Gastrocnemius medialis (tissue), 4 donors: Measurements from ENCODE around the gene CLNK. TPM values are rescaled to one million over a fixed set of nuclear protein-coding genes. Genes with fewer than 3 reads are reported as not detected.

Source experiments
- ATAC-seq, 2 donors: fragments of 150-250 bp; one replicate each; pipeline ENCODE4 v1.9.1; 2016
- DNase-seq, 2 donors: peaks; one replicate each; pipeline ENCODE4 v3.0.0-alpha.2; 2019
- H3K27ac ChIP-seq, 4 donors: fragments of 200-600 bp; sonication (generic); 1 replicate in 1 of 4; 2 replicates in 3 of 4; pipeline ENCODE4 v1.5.1; 2016 to 2018; ENCODE audit warnings: mild to moderate bottlenecking in 2 of 4, moderate library complexity in 1 of 4
- H3K27me3 ChIP-seq, 3 donors: fragments of 200-600 bp; sonication (generic) in 2 of 3; 1 replicate in 1 of 3; 2 replicates in 2 of 3; pipeline versions ENCODE4 v1.5.1 to v1.6.0; 2016 to 2019; ENCODE audit warnings: mild to moderate bottlenecking in 1 of 3, moderate library complexity in 1 of 3
- H3K36me3 ChIP-seq, 2 donors: fragments of 200-600 bp; sonication (generic) in 1 of 2; one replicate each; pipeline ENCODE4 v1.5.1; 2017 to 2018
- H3K4me1 ChIP-seq, 2 donors: fragments of 200-600 bp; sonication (generic) in 1 of 2; one replicate each; pipeline ENCODE4 v1.5.1; 2016 to 2017; ENCODE audit warnings: mild to moderate bottlenecking in 2 of 2
- H3K4me3 ChIP-seq, 4 donors: fragments of 200-600 bp; sonication (generic) in 3 of 4; 1 replicate in 1 of 4; 2 replicates in 3 of 4; pipeline ENCODE4 v1.5.1; 2016 to 2019; ENCODE audit warnings: mild to moderate bottlenecking in 2 of 4
- H3K9me3 ChIP-seq, 3 donors: fragments of 200-600 bp; sonication (generic) in 2 of 3; 1 replicate in 1 of 3; 2 replicates in 2 of 3; pipeline ENCODE4 v1.5.1; 2016 to 2019
- POLR2A ChIP-seq, 2 donors: fragments of 450-650 bp; IDR thresholded peaks; one replicate each; pipeline ENCODE4 v1.6.1; 2017; ENCODE audit warnings: antibody characterized with exemption in 2 of 2, mild to moderate bottlenecking in 2 of 2, moderate library complexity in 2 of 2
- in situ Hi-C, 4 donors: fragments of 200-750 bp; cut with MboI; loops; one replicate each; pipeline versions ENCODE4 v1.15.0 to v1.8.0; 2017; ENCODE audit warnings: low sequenced_read_pairs in 4 of 4
- intact Hi-C: fragments of 100-400 bp; cut with DNase I; formaldehyde crosslinking; loops from one replicate; pipeline ENCODE4 v1.15.1; 2023; ENCODE audit warnings: low total_unique reads
- total RNA-seq, 4 donors: library from RNA; depleted of rRNA; stranded (reverse); fragments of >200 nt; gene quantifications; one replicate each; pipeline versions ENCODE4 v1.1.0 to v1.2.3, GENCODE V29; 2016
- TF ChIP-seq, protein P1 (sequence below), 5 experiments: fragments of 450-650 bp in 3 of 5; fragments of 200-600 bp in 2 of 5; sonication (generic) in 2 of 5; IDR thresholded peaks in 4 of 5; conservative IDR thresholded peaks in 1 of 5; 1 replicate in 4 of 5; 2 replicates in 1 of 5; pipeline ENCODE4 v1.5.1; 2016 to 2019; ENCODE audit warnings: antibody characterized with exemption in 5 of 5, mild to moderate bottlenecking in 3 of 5, moderate library complexity in 3 of 5

Gene CLNK
- total RNA-seq, 4 donors from 2014 or later: not detected

DNA sequence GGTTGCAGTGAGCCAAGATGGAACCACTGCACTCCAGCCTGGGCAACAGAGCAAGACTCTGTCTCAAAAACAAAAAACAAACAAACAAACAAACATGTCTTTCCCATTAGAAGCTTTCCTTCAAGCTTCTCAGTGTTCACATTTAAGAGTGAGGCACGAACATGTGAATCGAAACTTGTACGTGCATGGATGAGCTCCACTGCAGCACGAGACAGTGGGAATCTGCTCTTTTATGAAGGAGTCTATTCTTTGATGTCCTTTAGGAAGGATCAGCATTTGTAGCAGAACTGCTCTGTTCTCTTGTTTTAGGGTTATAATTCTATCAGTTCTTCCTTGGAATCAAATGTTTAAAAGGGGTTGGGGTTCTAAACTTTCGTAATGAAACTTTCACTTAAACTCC lies 204.0 kb downstream of the CLNK start:
- no peaks in the 10 kb centered on the region for H3K36me3 ChIP-seq
- H3K27me3 ChIP-seq: no peaks in the 10 kb centered on the region
- DNase-seq (no peak), ATAC-seq (no peak)
- H3K4me3 ChIP-seq: no peak overlapping the region
- H3K27ac ChIP-seq: no peak overlapping the region
- no peaks in the 10 kb centered on the region for H3K4me1 ChIP-seq
- in situ Hi-C loops: no loop called here
- intact Hi-C loops: no loop called here
- TF ChIP-seq, protein P1, sequence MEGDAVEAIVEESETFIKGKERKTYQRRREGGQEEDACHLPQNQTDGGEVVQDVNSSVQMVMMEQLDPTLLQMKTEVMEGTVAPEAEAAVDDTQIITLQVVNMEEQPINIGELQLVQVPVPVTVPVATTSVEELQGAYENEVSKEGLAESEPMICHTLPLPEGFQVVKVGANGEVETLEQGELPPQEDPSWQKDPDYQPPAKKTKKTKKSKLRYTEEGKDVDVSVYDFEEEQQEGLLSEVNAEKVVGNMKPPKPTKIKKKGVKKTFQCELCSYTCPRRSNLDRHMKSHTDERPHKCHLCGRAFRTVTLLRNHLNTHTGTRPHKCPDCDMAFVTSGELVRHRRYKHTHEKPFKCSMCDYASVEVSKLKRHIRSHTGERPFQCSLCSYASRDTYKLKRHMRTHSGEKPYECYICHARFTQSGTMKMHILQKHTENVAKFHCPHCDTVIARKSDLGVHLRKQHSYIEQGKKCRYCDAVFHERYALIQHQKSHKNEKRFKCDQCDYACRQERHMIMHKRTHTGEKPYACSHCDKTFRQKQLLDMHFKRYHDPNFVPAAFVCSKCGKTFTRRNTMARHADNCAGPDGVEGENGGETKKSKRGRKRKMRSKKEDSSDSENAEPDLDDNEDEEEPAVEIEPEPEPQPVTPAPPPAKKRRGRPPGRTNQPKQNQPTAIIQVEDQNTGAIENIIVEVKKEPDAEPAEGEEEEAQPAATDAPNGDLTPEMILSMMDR (IDR thresholded peaks at IDR 0.05 in 4 of 5, conservative IDR thresholded peaks at IDR 0.05 in 1 of 5): no peak
- TF ChIP-seq POLR2A (IDR thresholded peaks at IDR 0.05): no peak
- no peaks in the 10 kb centered on the region for H3K9me3 ChIP-seq

DNA sequence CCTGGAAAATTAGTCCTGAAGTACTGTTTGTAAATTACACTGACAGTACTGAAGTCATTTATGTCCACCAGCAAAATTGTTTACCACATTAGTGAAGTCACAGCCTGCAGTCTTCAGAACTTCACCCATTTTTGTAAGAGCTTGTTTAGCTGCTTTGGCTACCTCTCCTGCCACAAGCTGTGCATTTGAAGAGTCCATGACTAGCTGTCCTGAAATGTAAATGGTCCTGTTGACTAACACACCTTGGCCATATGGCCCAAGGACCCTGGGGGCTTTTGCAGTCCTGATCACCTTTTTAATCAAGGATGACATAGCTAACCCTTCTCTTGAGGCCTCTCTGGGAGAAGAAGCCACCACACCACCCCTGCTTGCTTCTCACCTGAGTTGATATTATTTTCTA lies 205.9 kb downstream of the CLNK start:
- in situ Hi-C loops (no loop called here), intact Hi-C loops (no loop called here)
- ATAC-seq: no peak
- H3K4me1 ChIP-seq: no peaks in the 10 kb centered on the region
- H3K36me3 ChIP-seq: no peaks in the 10 kb centered on the region
- H3K27me3 ChIP-seq: no peaks in the 10 kb centered on the region
- H3K27ac ChIP-seq: no peak overlapping the region
- TF ChIP-seq POLR2A (IDR thresholded peaks at IDR 0.05): no peak
- TF ChIP-seq, protein P1 (IDR thresholded peaks at IDR 0.05 in 4 of 5, conservative IDR thresholded peaks at IDR 0.05 in 1 of 5): no peak
- DNase-seq: no peak
- H3K4me3 ChIP-seq: no peak overlapping the region
- H3K9me3 ChIP-seq: no peaks in the 10 kb centered on the region

DNA sequence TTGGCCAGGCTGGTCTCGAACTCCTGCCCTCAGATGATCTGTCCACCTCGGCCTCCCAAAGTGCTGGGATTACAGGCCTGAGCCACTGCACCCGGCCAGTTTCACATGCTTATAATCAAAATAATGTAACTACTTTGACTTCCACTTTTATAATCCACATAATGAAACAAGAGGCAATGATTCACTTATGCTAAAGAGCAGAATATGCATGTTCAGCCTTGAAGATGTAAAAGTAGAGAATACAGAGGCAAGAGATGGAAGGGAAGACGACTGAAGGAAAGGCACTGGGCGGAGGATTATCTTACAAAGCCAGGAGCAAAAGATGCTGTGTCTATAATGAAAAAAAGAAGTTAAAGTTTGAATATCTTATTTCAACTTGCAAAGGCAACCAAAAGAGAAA lies 214.1 kb downstream of the CLNK start:
- Histone ChIP-seq H3K27ac (no peak overlapping the region), H3K4me1 (no peaks in the 10 kb centered on the region), H3K9me3 (no peaks in the 10 kb centered on the region), H3K4me3 (no peak overlapping the region), H3K36me3 (no peaks in the 10 kb centered on the region), H3K27me3 (no peaks in the 10 kb centered on the region)
- no peak for DNase-seq
- in situ Hi-C loops: no loop called here
- intact Hi-C loops: no loop called here
- TF ChIP-seq, protein P1 (IDR thresholded peaks at IDR 0.05 in 4 of 5, conservative IDR thresholded peaks at IDR 0.05 in 1 of 5): no peak
- no peak for TF ChIP-seq POLR2A (IDR thresholded peaks at IDR 0.05)
- ATAC-seq: no peak

DNA sequence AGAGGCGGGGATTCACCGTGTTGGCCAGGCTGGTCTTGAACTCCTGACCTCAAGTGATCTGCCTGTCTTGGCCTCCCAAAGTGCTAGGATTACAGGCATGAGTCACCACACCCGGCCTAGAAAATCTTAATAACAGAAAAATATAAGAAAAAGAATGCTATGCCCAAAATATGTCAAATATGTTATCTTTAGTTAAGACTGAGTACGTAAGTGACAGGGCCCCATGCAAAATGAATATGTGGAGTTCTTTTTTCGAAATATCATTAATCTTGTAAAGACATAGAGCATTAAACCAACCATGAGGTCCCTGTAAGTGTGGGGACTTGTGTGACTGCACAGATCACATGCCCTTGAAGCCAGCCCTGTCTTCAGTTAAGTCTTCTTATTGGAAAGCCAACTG lies 218.4 kb downstream of the CLNK start:
- Histone ChIP-seq H3K4me3 (no peak overlapping the region), H3K36me3 (no peaks in the 10 kb centered on the region), H3K4me1 (no peaks in the 10 kb centered on the region), H3K9me3 (no peaks in the 10 kb centered on the region), H3K27ac (no peak overlapping the region), H3K27me3 (peaks cover 17 to 23% (median 22%) of the 10 kb centered on the region in 3 donors)
- intact Hi-C loops (no loop called here), in situ Hi-C loops (no loop called here)
- DNase-seq (no peak), ATAC-seq (no peak)
- TF ChIP-seq, protein P1 (IDR thresholded peaks at IDR 0.05 in 4 of 5, conservative IDR thresholded peaks at IDR 0.05 in 1 of 5): no peak
- no peak for TF ChIP-seq POLR2A (IDR thresholded peaks at IDR 0.05)

DNA sequence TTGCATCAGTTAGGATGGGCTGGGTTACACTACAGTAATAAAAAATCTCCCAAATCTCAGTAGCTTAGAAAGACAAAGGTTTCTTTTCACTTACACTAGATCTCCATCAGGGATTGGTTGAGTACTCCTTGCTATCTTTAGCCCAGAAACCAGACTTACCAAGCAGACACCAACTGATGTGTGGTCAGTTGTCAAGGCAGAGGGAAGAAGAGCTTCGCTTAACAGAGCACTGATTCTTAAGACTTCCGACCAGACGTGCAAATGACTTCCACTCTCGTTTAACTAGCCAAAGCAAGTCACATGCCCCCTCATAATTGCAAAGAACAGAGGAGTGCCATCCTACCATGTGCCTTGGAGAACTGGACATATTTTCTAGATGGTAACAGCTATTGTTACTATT lies 221.7 kb downstream of the CLNK start:
- no peak for DNase-seq
- no peaks in the 10 kb centered on the region for H3K9me3 ChIP-seq
- intact Hi-C loops (loop anchor here (5.0 kb wide), 1 partner anchor 84 kb away; no protein-coding TSS in a partner anchor), in situ Hi-C loops (no loop called here)
- peaks cover 31 to 32% (median 31%) of the 10 kb centered on the region in 3 donors for H3K27me3 ChIP-seq
- TF ChIP-seq, protein P1 (IDR thresholded peaks at IDR 0.05 in 4 of 5, conservative IDR thresholded peaks at IDR 0.05 in 1 of 5): no peak
- no peak for TF ChIP-seq POLR2A (IDR thresholded peaks at IDR 0.05)
- H3K36me3 ChIP-seq: no peaks in the 10 kb centered on the region
- ATAC-seq: no peak
- no peak overlapping the region for H3K27ac ChIP-seq
- no peak overlapping the region for H3K4me3 ChIP-seq
- no peaks in the 10 kb centered on the region for H3K4me1 ChIP-seq
